CD14-positive monocyte (primary cell): ENCODE results near the gene MRPL21. TPM values are rescaled to one million over a fixed set of nuclear protein-coding genes. Genes with fewer than 3 reads are reported as not detected.

ENCODE experiments used
- DNase-seq, 3 donors: peaks; one replicate each; pipeline ENCODE4 v3.0.0-alpha.2; 2011 to 2022
- H2AFZ ChIP-seq: 2 replicates; pipeline ENCODE4 v1.6.0; 2012; ENCODE audit warnings: mild to moderate bottlenecking, low read depth, low read length, inconsistent platforms; ENCODE audit not compliant: insufficient read depth, poor library complexity, severe bottlenecking
- H3K27ac ChIP-seq, 2 donors: 1 replicate in 1 of 2; 2 replicates in 1 of 2; pipeline ENCODE4 v1.5.1; 2012 to 2013; ENCODE audit warnings: low read length in 2 of 2, control low read depth in 1 of 2, inconsistent platforms in 1 of 2, low read depth in 1 of 2, mild to moderate bottlenecking in 1 of 2
- H3K27me3 ChIP-seq, 2 donors: one replicate each; pipeline versions ENCODE4 v1.6.0 to v1.6.1; 2011 to 2013; ENCODE audit warnings: low read length in 2 of 2; ENCODE audit not compliant: control insufficient read depth in 2 of 2, insufficient read depth in 2 of 2
- H3K36me3 ChIP-seq, 2 donors: replicated peaks in 1 of 2; 1 replicate in 1 of 2; 2 replicates in 1 of 2; pipeline versions ENCODE4 v1.5.1 to v1.6.1; 2012 to 2013; ENCODE audit warnings: low read length in 2 of 2, control low read depth in 1 of 2, inconsistent platforms in 1 of 2, mild to moderate bottlenecking in 1 of 2; ENCODE audit not compliant: insufficient read depth in 2 of 2, control insufficient read depth in 1 of 2
- H3K4me1 ChIP-seq, 2 donors: 1 replicate in 1 of 2; 2 replicates in 1 of 2; pipeline versions ENCODE4 v1.5.1 to v1.6.1; 2012 to 2013; ENCODE audit warnings: low read length in 2 of 2, control low read depth in 1 of 2, inconsistent platforms in 1 of 2, mild to moderate bottlenecking in 1 of 2, moderate library complexity in 1 of 2; ENCODE audit not compliant: insufficient read depth in 2 of 2, control insufficient read depth in 1 of 2
- H3K4me2 ChIP-seq: replicated peaks from 2 replicates; pipeline ENCODE3; 2012; ENCODE audit warnings: low read length, moderate library complexity, mild to moderate bottlenecking; ENCODE audit not compliant: poor library complexity, severe bottlenecking; ENCODE audit errors: extremely low read depth
- H3K4me3 ChIP-seq, 3 experiments: fragments of 200-600 bp in 1 of 3; sonication (generic) in 1 of 3; replicated peaks in 1 of 3; 1 replicate in 2 of 3; 2 replicates in 1 of 3; pipeline ENCODE4 v1.5.1; 2011 to 2013; ENCODE audit warnings: low read length in 3 of 3, mild to moderate bottlenecking in 3 of 3, control low read depth in 2 of 3, low read depth in 2 of 3, inconsistent platforms in 1 of 3, moderate library complexity in 1 of 3
- H3K79me2 ChIP-seq: 2 replicates; pipeline ENCODE4 v1.6.0; 2012; ENCODE audit warnings: mild to moderate bottlenecking, control low read depth, inconsistent platforms, low read length, moderate library complexity; ENCODE audit not compliant: insufficient read depth
- H3K9ac ChIP-seq: 2 replicates; pipeline ENCODE4 v1.6.0; 2017; ENCODE audit warnings: low read length, mild to moderate bottlenecking; ENCODE audit not compliant: insufficient read depth, poor library complexity, severe bottlenecking
- H3K9me3 ChIP-seq, 2 donors: replicated peaks in 1 of 2; 1 replicate in 1 of 2; 2 replicates in 1 of 2; pipeline versions ENCODE4 v1.5.1 to v1.6.1; 2012 to 2013; ENCODE audit warnings: low read length in 2 of 2, control low read depth in 1 of 2; ENCODE audit not compliant: control insufficient read depth in 1 of 2, insufficient read depth in 1 of 2
- H4K20me1 ChIP-seq: 2 replicates; pipeline ENCODE4 v1.6.0; 2012; ENCODE audit warnings: mild to moderate bottlenecking, low read length, control low read depth, moderate library complexity; ENCODE audit not compliant: insufficient read depth
- H3K27ac Mint-ChIP-seq, 7 donors: one replicate each; pipeline ENCODE4 v1.8.0; 2020; ENCODE audit warnings: mild to moderate bottlenecking in 7 of 7, mixed read lengths in 7 of 7, moderate library complexity in 6 of 7, inconsistent platforms in 2 of 7
- H3K27me3 Mint-ChIP-seq, 3 donors: one replicate each; pipeline ENCODE4 v1.8.0; 2021 to 2022; ENCODE audit warnings: low read depth in 3 of 3, mild to moderate bottlenecking in 3 of 3, mixed read lengths in 3 of 3, moderate library complexity in 3 of 3, inconsistent platforms in 1 of 3
- H3K36me3 Mint-ChIP-seq, 2 donors: one replicate each; pipeline ENCODE4 v1.8.0; 2020; ENCODE audit warnings: mixed read lengths in 2 of 2, inconsistent platforms in 1 of 2, mild to moderate bottlenecking in 1 of 2
- H3K4me1 Mint-ChIP-seq: one replicate; pipeline ENCODE4 v1.8.0; 2020; ENCODE audit warnings: mild to moderate bottlenecking, mixed read lengths
- H3K4me3 Mint-ChIP-seq, 2 donors: one replicate each; pipeline ENCODE4 v1.8.0; 2020; ENCODE audit warnings: mild to moderate bottlenecking in 2 of 2, mixed read lengths in 2 of 2, moderate library complexity in 1 of 2
- H3K9me3 Mint-ChIP-seq, 7 donors: one replicate each; pipeline ENCODE4 v1.8.0; 2020 to 2022; ENCODE audit warnings: mixed read lengths in 7 of 7, mild to moderate bottlenecking in 6 of 7, moderate library complexity in 6 of 7, inconsistent platforms in 2 of 7
- CTCF ChIP-seq: fragments of 200-600 bp; IDR thresholded peaks from one replicate; pipeline ENCODE4 v1.8.0; 2022; ENCODE audit warnings: antibody characterized with exemption, mild to moderate bottlenecking
- WGBS: methylation state at CpG from one replicate; pipeline ENCODE4 v1.1.5; 2013; ENCODE audit warnings: missing lambda C conversion rate; ENCODE audit not compliant: insufficient coverage; 5-methylcytosine and 5-hydroxymethylcytosine counted together
- intact Hi-C, 2 donors: fragments of 100-400 bp; cut with micrococcal nuclease; formaldehyde crosslinking; loops; one replicate each; pipeline versions ENCODE4 v1.15.0 to v1.15.1; 2023
- polyA plus RNA-seq, 3 donors: library from polyadenylated mRNA; depleted of rRNA in 1 of 3; unstranded in 2 of 3; stranded (reverse) in 1 of 3; fragments of 300-500 nt in 2 of 3; fragments of >200 nt in 1 of 3; fragmentation: Illumina TruSeq in 2 of 3; gene quantifications; 1 replicate in 2 of 3; 2 replicates in 1 of 3; pipeline ENCODE4 v1.2.3, GENCODE V29; 2012 to 2021

Gene MRPL21
- polyA plus RNA-seq, 3 donors = 38.8 to 138 (median 104) TPM

GRCh38 chr11:68927280-68928135, 23.9 kb upstream of the MRPL21 start:
- Histone ChIP-seq H4K20me1 (peaks cover 4% of the 10 kb centered on the region), H3K4me3 (peak overlapping the region in 1 of 3 experiments; percentile 53), H3K27ac (peak overlapping the region; percentile 61 to 78), H3K4me2 (peak overlapping the region; percentile 71), H3K4me1 (peaks cover 25 to 31% of the 10 kb centered on the region in 2 donors), H3K79me2 (peaks cover 7% of the 10 kb centered on the region), H3K9me3 (peaks cover 21 to 22% of the 10 kb centered on the region in 2 donors), H2AFZ (peak overlapping the region; percentile 40), H3K9ac (peak overlapping the region; percentile 24), H3K27me3 (no peaks in the 10 kb centered on the region), H3K36me3 (peaks cover 58 to 79% of the 10 kb centered on the region in 2 donors)
- Mint-ChIP-seq H3K27ac (peak overlapping the region; percentile 79 to 90 (median 89)), H3K36me3 (peaks cover 68 to 83% of the 10 kb centered on the region in 2 donors), H3K27me3 (peaks cover 0 to 4% (median 0%) of the 10 kb centered on the region in 3 donors), H3K9me3 (peaks cover 13 to 26% (median 22%) of the 10 kb centered on the region in 7 donors), H3K4me1 (peaks cover 36% of the 10 kb centered on the region), H3K4me3 (peak overlapping the region; percentile 27 to 76)
- no peak for TF ChIP-seq CTCF
- intact Hi-C loops = no loop called here
- 25% methylated on average over 10 of the region's 12 CpGs for WGBS
- peak; percentile 70 to 78 (median 75) for DNase-seq

- Mint-ChIP-seq H3K9me3 (peaks cover 13 to 26% (median 22%) of the 10 kb centered on the region in 7 donors), H3K4me3 (no peak overlapping the region), H3K27me3 (peaks cover 0 to 4% (median 0%) of the 10 kb centered on the region in 3 donors), H3K27ac (no peak overlapping the region), H3K36me3 (peaks cover 72 to 85% of the 10 kb centered on the region in 2 donors), H3K4me1 (peaks cover 36% of the 10 kb centered on the region)
- Histone ChIP-seq H3K9me3 (peaks cover 21 to 22% of the 10 kb centered on the region in 2 donors), H3K27ac (no peak overlapping the region), H3K36me3 (peaks cover 66 to 77% of the 10 kb centered on the region in 2 donors), H3K9ac (no peak overlapping the region), H3K79me2 (peaks cover 7% of the 10 kb centered on the region), H3K4me1 (peaks cover 25 to 31% of the 10 kb centered on the region in 2 donors), H3K4me2 (no peak overlapping the region), H4K20me1 (peaks cover 4% of the 10 kb centered on the region), H2AFZ (no peak overlapping the region), H3K27me3 (no peaks in the 10 kb centered on the region), H3K4me3 (no peak overlapping the region)
- WGBS = 90% methylated on average over 2 of the region's 3 CpGs
- no peak for DNase-seq
- intact Hi-C loops = no loop called here
- no peak for TF ChIP-seq CTCF
Measured at GRCh38 chr11:68925611-68926010, 22.0 kb upstream of the MRPL21 start.
